Prostate gland (tissue), 1 donor: ENCODE measurements around the gene SLC27A2.

ENCODE experiments used
- POLR2A ChIP-seq: fragments of 450-650 bp; IDR thresholded peaks from one replicate; pipeline ENCODE4 v1.6.1; 2016; ENCODE audit warnings: antibody characterized with exemption, mild to moderate bottlenecking
- POLR2AphosphoS5 ChIP-seq: sonication (generic); formaldehyde crosslinking; IDR thresholded peaks from one replicate; pipeline ENCODE4 v1.6.1; 2017; ENCODE audit warnings: antibody characterized with exemption

DNA sequence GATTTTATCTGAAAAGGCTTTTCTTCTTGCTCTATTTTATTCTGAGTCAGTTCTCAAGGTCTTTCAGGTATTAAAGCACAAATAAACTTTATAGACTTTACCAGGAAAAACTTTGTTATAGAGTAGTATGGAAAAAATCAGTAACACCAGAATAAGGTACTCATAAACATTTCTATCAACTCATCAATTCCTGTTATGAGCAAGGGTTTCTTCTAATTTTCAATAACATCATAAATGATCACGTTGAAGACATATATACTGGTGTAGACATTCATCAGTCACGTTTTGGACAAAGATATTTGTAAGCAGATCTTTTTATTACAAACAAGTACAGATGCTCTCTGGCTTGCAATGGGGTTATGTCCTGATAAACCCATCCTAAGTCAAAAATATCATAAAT is 93.1 kb downstream of the SLC27A2 start:
- TF ChIP-seq POLR2A, result no peak
- TF ChIP-seq POLR2AphosphoS5, result no peak
